Thoracic aorta (tissue), 2 donors: Measurements from ENCODE around the gene SBK2. TPM values are rescaled to one million over a fixed set of nuclear protein-coding genes. Genes with fewer than 3 reads are reported as not detected.

Experiments used
- ATAC-seq: fragments of 150-250 bp; one replicate; pipeline ENCODE4 v1.8.0; 2017; ENCODE audit warnings: low read depth; ENCODE audit not compliant: insufficient number of reproducible peaks, low FRiP score
- DNase-seq: peaks from one replicate; pipeline ENCODE4 v3.0.0-alpha.2; 2020; ENCODE audit warnings: low spot score
- H3K27ac ChIP-seq, 2 donors: fragments of 200-600 bp; sonication (generic); 1 replicate in 1 of 2; 2 replicates in 1 of 2; pipeline ENCODE4 v1.5.1; 2016; ENCODE audit warnings: mild to moderate bottlenecking in 2 of 2, moderate library complexity in 2 of 2
- H3K27me3 ChIP-seq: fragments of 200-600 bp; sonication (generic); replicated peaks from 2 replicates; pipeline ENCODE4 v1.6.0; 2016; ENCODE audit warnings: mild to moderate bottlenecking; ENCODE audit not compliant: insufficient read depth
- H3K36me3 ChIP-seq: fragments of 200-600 bp; sonication (generic); one replicate; pipeline ENCODE4 v1.5.1; 2016
- H3K4me1 ChIP-seq, 2 donors: fragments of 200-600 bp; sonication (generic); 1 replicate in 1 of 2; 2 replicates in 1 of 2; pipeline versions ENCODE4 v1.5.1 to v1.6.0; 2016; ENCODE audit warnings: low read depth in 2 of 2, mild to moderate bottlenecking in 1 of 2; ENCODE audit not compliant: control insufficient read depth in 1 of 2
- H3K4me3 ChIP-seq: fragments of 200-600 bp; sonication (generic); 2 replicates; pipeline ENCODE4 v1.5.1; 2016; ENCODE audit warnings: mild to moderate bottlenecking
- H3K9me3 ChIP-seq: fragments of 200-600 bp; sonication (generic); 2 replicates; pipeline ENCODE4 v1.5.1; 2016
- CTCF ChIP-seq: fragments of 200-600 bp; sonication (generic); IDR thresholded peaks from one replicate; pipeline ENCODE4 v1.5.1; 2019; ENCODE audit warnings: antibody characterized with exemption
- total RNA-seq, 2 donors: library from RNA; depleted of rRNA; stranded (reverse); fragments of >200 nt; gene quantifications; one replicate each; pipeline versions ENCODE4 v1.1.0 to v1.2.3, GENCODE V29; 2016

The SBK2 gene
- total RNA-seq, 2 donors from 2014 or later = not detected

GRCh38 chr19:55563261-55563690, 26.3 kb upstream of the SBK2 start:
- Histone ChIP-seq H3K27me3 (no peaks in the 10 kb centered on the region), H3K4me1 (no peaks in the 10 kb centered on the region), H3K27ac (no peak overlapping the region), H3K9me3 (no peaks in the 10 kb centered on the region), H3K36me3 (no peaks in the 10 kb centered on the region), H3K4me3 (no peak overlapping the region)
- ATAC-seq (no peak), DNase-seq (no peak)
- TF ChIP-seq CTCF = no peak

GRCh38 chr19:55559684-55560083, 22.8 kb upstream of the SBK2 start:
- no peak for TF ChIP-seq CTCF
- ATAC-seq = no peak

GRCh38 chr19:55554741-55555152, 17.8 kb upstream of the SBK2 start:
- Histone ChIP-seq H3K36me3 (no peaks in the 10 kb centered on the region), H3K4me3 (no peak overlapping the region), H3K27me3 (no peaks in the 10 kb centered on the region), H3K27ac (no peak overlapping the region), H3K9me3 (no peaks in the 10 kb centered on the region), H3K4me1 (peaks cover 4 to 5% of the 10 kb centered on the region in 2 donors)
- ATAC-seq (no peak), DNase-seq (no peak)
- no peak for TF ChIP-seq CTCF

More at GRCh38 chr19:55559684-55560083, 22.8 kb upstream of the SBK2 start:
- Histone ChIP-seq H3K27me3 (no peaks in the 10 kb centered on the region), H3K27ac (no peak overlapping the region), H3K4me1 (no peaks in the 10 kb centered on the region), H3K36me3 (no peaks in the 10 kb centered on the region), H3K9me3 (no peaks in the 10 kb centered on the region), H3K4me3 (no peak overlapping the region)
- no peak for DNase-seq

GRCh38 chr19:55554302-55554701, 17.4 kb upstream of the SBK2 start:
- Histone ChIP-seq H3K4me1 (peaks cover 7 to 8% of the 10 kb centered on the region in 2 donors), H3K27me3 (no peaks in the 10 kb centered on the region), H3K27ac (no peak overlapping the region), H3K9me3 (no peaks in the 10 kb centered on the region), H3K36me3 (no peaks in the 10 kb centered on the region), H3K4me3 (no peak overlapping the region)
- DNase-seq (no peak), ATAC-seq (no peak)
- TF ChIP-seq CTCF = no peak

- Histone ChIP-seq H3K27me3 (no peaks in the 10 kb centered on the region), H3K27ac (no peak overlapping the region), H3K4me3 (no peak overlapping the region), H3K36me3 (no peaks in the 10 kb centered on the region), H3K9me3 (no peaks in the 10 kb centered on the region), H3K4me1 (peaks cover 9 to 13% of the 10 kb centered on the region in 2 donors)
- no peak for ATAC-seq
- DNase-seq = no peak
- no peak for TF ChIP-seq CTCF
Observed at GRCh38 chr19:55553217-55554182, 16.6 kb upstream of the SBK2 start.
